ENCODE data around the gene CYB5A.

CYB5A gene

DNA sequence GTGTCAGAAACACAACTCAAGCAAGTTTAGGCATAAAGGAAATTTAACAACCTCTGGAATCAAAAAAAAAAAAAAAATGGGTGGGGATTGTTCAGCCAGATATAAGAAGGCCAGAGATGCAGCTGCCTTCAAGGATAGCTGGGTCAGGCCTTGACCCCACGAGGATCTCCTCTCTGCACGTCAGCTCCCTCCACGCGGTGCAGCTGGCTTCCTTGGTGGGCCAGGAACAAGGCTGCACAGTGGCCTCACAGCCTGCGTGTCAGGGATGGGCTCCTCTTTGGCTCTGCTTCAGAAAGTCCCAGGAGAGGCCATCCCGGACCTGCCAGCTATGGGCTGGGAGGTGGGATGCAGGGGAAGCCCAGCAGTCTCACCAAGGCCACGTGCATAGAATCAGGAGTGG, 88.0 kb downstream of the CYB5A start:
- no peak for DNase-seq

Measured in stimulated activated CD4-positive, alpha-beta T cell treated with anti-CD3 and anti-CD28 coated beads, Interleukin-4, amount 100 ng/mL, for 4 hours (primary cell).